ENCODE measurements around the gene MOGAT3.

GRCh38 chr7:101245147-101245668 lies 44.4 kb upstream of the MOGAT3 start:
- TF ChIP-seq POLR2A (IDR thresholded peaks at IDR 0.05) (no peak), CTCF (IDR thresholded peaks at IDR 0.05) (peak in 1 of 4 experiments; percentile 9)

Data from uterus (tissue), 2 donors.